ENCODE data around the gene RTN4R.

GRCh38 chr22:20276468-20276867 is 8.3 kb upstream of the RTN4R start:
- no peak for TF ChIP-seq CTCF (IDR thresholded peaks at IDR 0.05; ENCODE audit: borderline replicate concordance, extremely low read depth, low read length, poor library complexity, severe bottlenecking)
- no peak for TF ChIP-seq EZH2 (IDR thresholded peaks at IDR 0.05; ENCODE audit: borderline replicate concordance, low read depth, low read length, severe bottlenecking)

All from DND-41 (cell line).